ENCODE data around the gene PTPRN2. TPM values are rescaled to one million over a fixed set of nuclear protein-coding genes. Genes with fewer than 3 reads are reported as not detected.

The PTPRN2 gene
- total RNA-seq, 1 experiment from 2014 or later: 1.2 TPM

GRCh38 chr7:157521061-157521731 lies 1066.4 kb downstream of the PTPRN2 start:
- DNase-seq (ENCODE audit: low read depth in 1 of 2, low spot score in 2 of 2): peak in 1 of 2 experiments; percentile 38
- H3K9me3 ChIP-seq (replicated peaks): no peaks in the 10 kb centered on the region
- H3K4me3 ChIP-seq: no peak overlapping the region
- no peaks in the 10 kb centered on the region for H3K4me1 ChIP-seq (replicated peaks)
- no peaks in the 10 kb centered on the region for H3K36me3 ChIP-seq
- no peak overlapping the region for H3K27ac ChIP-seq
- H3K27me3 ChIP-seq (replicated peaks): no peaks in the 10 kb centered on the region

GRCh38 chr7:157520249-157520648 lies 1067.4 kb downstream of the PTPRN2 start:
- H3K27ac ChIP-seq: no peak overlapping the region
- no peaks in the 10 kb centered on the region for H3K9me3 ChIP-seq (replicated peaks)
- H3K4me3 ChIP-seq: no peak overlapping the region
- no peaks in the 10 kb centered on the region for H3K36me3 ChIP-seq
- H3K27me3 ChIP-seq (replicated peaks): no peaks in the 10 kb centered on the region
- peak in 1 of 2 experiments; percentile 13 for DNase-seq (ENCODE audit: low read depth in 1 of 2, low spot score in 2 of 2)
- no peaks in the 10 kb centered on the region for H3K4me1 ChIP-seq (replicated peaks)

- DNase-seq (ENCODE audit: low read depth in 1 of 2, low spot score in 2 of 2): peak in 1 of 2 experiments; percentile 27
- no peak overlapping the region for H3K4me3 ChIP-seq
- H3K27me3 ChIP-seq (replicated peaks): no peaks in the 10 kb centered on the region
- H3K4me1 ChIP-seq (replicated peaks): no peaks in the 10 kb centered on the region
- H3K36me3 ChIP-seq: no peaks in the 10 kb centered on the region
- H3K9me3 ChIP-seq (replicated peaks): no peaks in the 10 kb centered on the region
- no peak overlapping the region for H3K27ac ChIP-seq
Observed at GRCh38 chr7:157519798-157520244, 1067.8 kb downstream of the PTPRN2 start.

- Histone ChIP-seq H3K36me3 (no peaks in the 10 kb centered on the region), H3K27ac (no peak overlapping the region), H3K9me3 (replicated peaks) (no peaks in the 10 kb centered on the region), H3K4me1 (replicated peaks) (no peaks in the 10 kb centered on the region), H3K4me3 (no peak overlapping the region), H3K27me3 (replicated peaks) (no peaks in the 10 kb centered on the region)
- DNase-seq (ENCODE audit: low read depth in 1 of 2, low spot score in 2 of 2): peak in 1 of 2 experiments; percentile 33
Observed at GRCh38 chr7:157519246-157519645, 1068.4 kb downstream of the PTPRN2 start.

GRCh38 chr7:157518514-157519175 lies 1069.0 kb downstream of the PTPRN2 start:
- Histone ChIP-seq H3K9me3 (replicated peaks) (no peaks in the 10 kb centered on the region), H3K27me3 (replicated peaks) (no peaks in the 10 kb centered on the region), H3K27ac (no peak overlapping the region), H3K4me1 (replicated peaks) (no peaks in the 10 kb centered on the region), H3K36me3 (no peaks in the 10 kb centered on the region), H3K4me3 (no peak overlapping the region)
- DNase-seq (ENCODE audit: low read depth in 1 of 2, low spot score in 2 of 2): peak in 1 of 2 experiments; percentile 21

- Histone ChIP-seq H3K4me3 (no peak overlapping the region), H3K4me1 (replicated peaks) (no peaks in the 10 kb centered on the region)
Observed at GRCh38 chr7:157517782-157518513, 1069.7 kb downstream of the PTPRN2 start.

GRCh38 chr7:157516911-157517781 lies 1070.5 kb downstream of the PTPRN2 start:
- Histone ChIP-seq H3K4me1 (replicated peaks) (no peaks in the 10 kb centered on the region), H3K4me3 (no peak overlapping the region), H3K27ac (no peak overlapping the region), H3K36me3 (no peaks in the 10 kb centered on the region), H3K9me3 (replicated peaks) (no peaks in the 10 kb centered on the region), H3K27me3 (replicated peaks) (no peaks in the 10 kb centered on the region)
- peak in 1 of 2 experiments; percentile 32 for DNase-seq (ENCODE audit: low read depth in 1 of 2, low spot score in 2 of 2)

More at GRCh38 chr7:157517782-157518513, 1069.7 kb downstream of the PTPRN2 start:
- Histone ChIP-seq H3K36me3 (no peaks in the 10 kb centered on the region), H3K27me3 (replicated peaks) (no peaks in the 10 kb centered on the region), H3K9me3 (replicated peaks) (no peaks in the 10 kb centered on the region), H3K27ac (no peak overlapping the region)
- DNase-seq (ENCODE audit: low read depth in 1 of 2, low spot score in 2 of 2): peak in 1 of 2 experiments; percentile 38

- H3K36me3 ChIP-seq: no peaks in the 10 kb centered on the region
- H3K4me3 ChIP-seq: no peak overlapping the region
- H3K4me1 ChIP-seq (replicated peaks): no peaks in the 10 kb centered on the region
- no peaks in the 10 kb centered on the region for H3K27me3 ChIP-seq (replicated peaks)
- no peak overlapping the region for H3K27ac ChIP-seq
- H3K9me3 ChIP-seq (replicated peaks): no peaks in the 10 kb centered on the region
- DNase-seq (ENCODE audit: low read depth in 1 of 2, low spot score in 2 of 2): no peak
Observed at GRCh38 chr7:157516311-157516710, 1071.3 kb downstream of the PTPRN2 start.

- Histone ChIP-seq H3K9me3 (replicated peaks) (no peaks in the 10 kb centered on the region), H3K27me3 (replicated peaks) (no peaks in the 10 kb centered on the region), H3K4me3 (no peak overlapping the region), H3K4me1 (replicated peaks) (no peaks in the 10 kb centered on the region), H3K36me3 (no peaks in the 10 kb centered on the region), H3K27ac (no peak overlapping the region)
- no peak for DNase-seq (ENCODE audit: low read depth in 1 of 2, low spot score in 2 of 2)
Observed at GRCh38 chr7:157515342-157516041, 1072.1 kb downstream of the PTPRN2 start.

- DNase-seq (ENCODE audit: low read depth in 1 of 2, low spot score in 2 of 2): no peak
- Histone ChIP-seq H3K36me3 (no peaks in the 10 kb centered on the region), H3K27me3 (replicated peaks) (no peaks in the 10 kb centered on the region), H3K4me3 (no peak overlapping the region), H3K27ac (no peak overlapping the region), H3K4me1 (replicated peaks) (no peaks in the 10 kb centered on the region), H3K9me3 (replicated peaks) (no peaks in the 10 kb centered on the region)
Observed at GRCh38 chr7:157514746-157515145, 1072.9 kb downstream of the PTPRN2 start.

- Histone ChIP-seq H3K9me3 (replicated peaks) (no peaks in the 10 kb centered on the region), H3K4me1 (replicated peaks) (no peaks in the 10 kb centered on the region), H3K27ac (no peak overlapping the region), H3K4me3 (no peak overlapping the region), H3K36me3 (no peaks in the 10 kb centered on the region), H3K27me3 (replicated peaks) (no peaks in the 10 kb centered on the region)
- DNase-seq (ENCODE audit: low read depth in 1 of 2, low spot score in 2 of 2): no peak
Observed at GRCh38 chr7:157514306-157514705, 1073.3 kb downstream of the PTPRN2 start.

- no peaks in the 10 kb centered on the region for H3K4me1 ChIP-seq (replicated peaks)
- H3K27me3 ChIP-seq (replicated peaks): no peaks in the 10 kb centered on the region
- H3K27ac ChIP-seq: no peak overlapping the region
- no peak for DNase-seq (ENCODE audit: low read depth in 1 of 2, low spot score in 2 of 2)
- H3K9me3 ChIP-seq (replicated peaks): no peaks in the 10 kb centered on the region
- H3K4me3 ChIP-seq: no peak overlapping the region
- H3K36me3 ChIP-seq: no peaks in the 10 kb centered on the region
Observed at GRCh38 chr7:157513682-157514081, 1073.9 kb downstream of the PTPRN2 start.

GRCh38 chr7:157513162-157513621 lies 1074.4 kb downstream of the PTPRN2 start:
- Histone ChIP-seq H3K9me3 (replicated peaks) (no peaks in the 10 kb centered on the region), H3K4me1 (replicated peaks) (no peaks in the 10 kb centered on the region), H3K4me3 (no peak overlapping the region), H3K27ac (no peak overlapping the region), H3K27me3 (replicated peaks) (no peaks in the 10 kb centered on the region), H3K36me3 (no peaks in the 10 kb centered on the region)
- DNase-seq (ENCODE audit: low read depth in 1 of 2, low spot score in 2 of 2): no peak
